A172 (cell line): Measurements from ENCODE around the gene ADAMTS1. TPM values are rescaled to one million over a fixed set of nuclear protein-coding genes. Genes with fewer than 3 reads are reported as not detected.
A peak's percentile ranks its signal among the peaks of the same experiment; 100 is the strongest.

Experiments used
- DNase-seq: peaks from one replicate; pipeline ENCODE4 v3.0.0-alpha.2; 2015; ENCODE audit warnings: low spot score
- total RNA-seq: library from RNA; depleted of rRNA; stranded (reverse); fragments of >200 nt; shearing (Covaris generic); gene quantifications from 2 replicates; pipeline ENCODE4 v1.2.3, GENCODE V29; 2014

Gene ADAMTS1
- total RNA-seq, 1 experiment from 2014 or later = 7.7 TPM

DNA sequence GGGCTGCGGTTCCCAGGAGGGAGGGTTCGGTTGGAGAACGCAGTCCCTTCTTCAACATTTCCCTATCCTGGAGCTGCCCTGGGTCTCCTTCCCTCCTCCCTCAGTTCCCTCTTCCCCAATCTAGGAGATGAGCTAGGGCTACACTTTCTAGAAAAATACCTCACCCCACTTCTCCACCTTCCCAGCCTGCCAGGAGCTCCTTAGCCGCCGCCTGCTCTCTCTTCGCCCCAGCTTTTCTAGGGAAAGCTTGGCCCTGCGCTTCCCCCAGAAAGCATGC is 488 bp upstream of the ADAMTS1 start:
- DNase-seq = no peak

DNA sequence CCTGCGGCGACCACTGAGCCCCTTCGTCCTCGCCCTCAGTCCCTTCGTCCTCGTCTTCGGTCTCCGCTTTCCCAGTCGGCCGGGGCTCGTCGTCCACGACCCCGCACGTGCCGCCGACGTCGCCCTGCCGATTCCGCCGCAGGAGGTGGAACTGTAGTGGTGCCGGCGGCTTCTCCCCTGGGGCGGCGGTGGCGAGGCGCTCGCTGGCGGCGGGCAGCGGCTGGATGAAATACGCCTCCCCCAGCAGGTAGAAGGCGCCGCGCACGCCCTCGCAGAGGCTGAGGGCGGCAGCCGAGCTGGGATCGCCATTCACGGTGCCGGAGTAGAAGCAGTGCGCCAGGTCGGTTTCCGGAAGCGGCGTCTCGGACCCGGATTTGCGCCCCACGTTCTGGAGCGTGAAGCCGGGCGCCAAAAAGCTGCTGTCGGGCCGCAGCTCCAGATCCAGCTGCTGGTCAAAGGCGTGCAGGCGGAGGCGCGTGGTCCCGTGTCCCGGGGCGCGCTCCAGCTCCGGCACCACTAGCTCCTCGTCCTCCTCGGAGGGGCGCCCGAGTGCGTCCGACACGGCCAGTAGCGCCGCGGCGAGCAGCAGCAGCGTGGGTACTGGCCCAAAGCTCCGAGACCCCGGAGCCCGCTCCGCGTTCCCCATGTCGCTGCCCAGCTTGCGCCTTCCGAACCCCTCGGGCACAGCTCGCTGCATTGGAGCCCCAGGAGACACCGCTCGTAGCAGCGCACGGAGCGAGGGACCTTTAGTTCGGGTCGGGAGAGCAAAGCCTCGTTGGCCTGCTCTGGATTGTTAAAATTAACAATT is 747 bp downstream of the ADAMTS1 start:
- no peak for DNase-seq

DNA sequence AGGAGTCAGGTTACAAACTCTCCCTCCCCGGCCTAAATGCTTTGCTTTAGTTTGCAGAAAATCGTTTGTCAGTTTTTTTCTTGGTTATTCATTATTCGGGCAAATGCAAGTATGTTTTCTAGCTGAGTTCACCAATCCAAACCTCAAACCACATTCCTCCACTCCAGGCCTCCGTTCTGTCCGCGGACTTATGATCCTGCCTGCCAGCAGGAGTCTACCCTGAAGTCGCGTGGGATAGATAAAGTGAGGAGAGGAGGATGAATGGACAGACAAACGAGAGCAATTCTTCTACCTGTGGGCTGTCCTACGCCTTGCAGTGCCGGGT is 1.3 kb downstream of the ADAMTS1 start:
- DNase-seq = no peak

DNA sequence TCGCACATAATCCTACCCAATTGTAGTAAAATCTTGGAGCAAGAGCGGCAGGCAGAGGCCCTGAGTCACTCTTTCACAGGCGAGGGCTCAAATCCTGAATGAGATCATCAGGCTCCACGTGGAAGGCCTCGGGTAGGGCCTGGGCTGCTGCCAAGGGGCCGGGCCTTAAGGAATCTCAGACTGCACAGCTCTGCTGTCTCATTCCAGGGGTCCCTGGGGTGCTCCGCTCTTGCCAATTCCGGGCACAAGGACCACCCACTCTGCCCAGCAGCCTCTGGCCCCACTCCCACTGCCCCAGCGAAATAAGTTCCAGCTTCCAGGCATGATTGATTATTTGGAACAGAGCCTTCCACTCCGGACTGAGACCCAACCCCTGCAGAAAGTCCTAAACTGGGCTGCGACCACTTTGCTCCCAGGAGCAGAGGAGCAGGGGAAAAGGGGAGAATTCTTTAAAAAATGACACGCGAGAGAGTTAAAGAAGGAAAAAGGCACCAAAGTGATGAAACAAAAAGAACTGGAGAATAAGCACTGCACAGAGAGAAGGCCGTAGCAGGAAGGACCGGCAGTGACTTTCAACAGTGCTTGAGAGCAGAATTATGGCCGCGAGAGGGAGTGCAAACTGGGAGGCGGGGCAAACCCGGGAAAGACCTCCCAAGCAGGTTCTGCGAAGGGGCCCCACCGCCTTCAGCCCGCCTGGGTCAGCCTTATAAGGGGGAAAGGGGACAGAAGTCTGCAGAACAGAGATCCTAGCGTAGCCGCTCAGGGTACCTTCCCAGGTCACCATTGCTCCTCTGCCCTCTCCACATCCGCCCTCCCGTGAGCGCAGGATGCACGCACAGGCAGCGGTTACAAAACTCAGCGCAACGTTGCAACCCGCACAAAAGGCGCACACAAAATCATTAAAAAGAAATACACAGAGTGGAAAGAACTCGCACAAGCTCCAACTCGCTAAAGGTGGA is 2.0 kb downstream of the ADAMTS1 start:
- peak; percentile 93 for DNase-seq

DNA sequence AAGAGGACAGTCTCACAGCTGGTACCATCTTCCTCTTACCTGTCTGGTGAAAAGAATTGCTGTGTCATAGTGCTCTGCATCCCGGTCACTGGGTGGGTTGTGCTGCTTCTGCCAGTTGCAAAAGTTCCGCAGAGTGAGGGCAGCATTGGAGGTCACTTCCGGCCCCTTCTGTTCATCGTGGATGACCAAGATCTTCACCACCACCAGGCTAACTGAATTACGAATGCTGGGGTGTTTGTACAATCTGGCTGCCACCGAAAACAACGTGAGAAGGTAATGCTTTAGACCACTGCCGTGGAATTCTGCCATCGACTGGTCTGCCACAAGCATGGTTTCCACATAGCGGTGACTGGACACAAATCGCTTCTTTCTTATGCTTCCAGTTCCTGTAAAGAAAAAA is 2.9 kb downstream of the ADAMTS1 start:
- peak; percentile 39 for DNase-seq

DNA sequence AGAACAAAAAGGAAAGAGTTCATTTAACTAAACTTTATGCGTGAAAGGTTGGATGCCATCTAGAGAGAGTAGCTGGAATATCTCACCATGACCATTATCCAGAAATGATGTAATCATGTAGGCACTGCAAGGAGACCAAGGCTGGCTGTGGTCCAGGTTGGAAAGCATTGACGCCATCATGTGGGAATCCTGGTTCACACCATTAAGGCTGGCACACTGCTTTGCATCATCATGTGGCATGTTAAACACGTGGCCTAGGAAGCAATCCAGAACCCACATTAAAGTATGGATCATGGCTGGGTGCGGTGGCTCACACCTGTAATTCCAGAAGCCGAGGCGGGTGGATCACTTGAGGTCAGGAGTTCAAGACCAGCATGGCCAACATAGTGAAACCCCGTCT is 4.3 kb downstream of the ADAMTS1 start:
- peak; percentile 82 for DNase-seq

DNA sequence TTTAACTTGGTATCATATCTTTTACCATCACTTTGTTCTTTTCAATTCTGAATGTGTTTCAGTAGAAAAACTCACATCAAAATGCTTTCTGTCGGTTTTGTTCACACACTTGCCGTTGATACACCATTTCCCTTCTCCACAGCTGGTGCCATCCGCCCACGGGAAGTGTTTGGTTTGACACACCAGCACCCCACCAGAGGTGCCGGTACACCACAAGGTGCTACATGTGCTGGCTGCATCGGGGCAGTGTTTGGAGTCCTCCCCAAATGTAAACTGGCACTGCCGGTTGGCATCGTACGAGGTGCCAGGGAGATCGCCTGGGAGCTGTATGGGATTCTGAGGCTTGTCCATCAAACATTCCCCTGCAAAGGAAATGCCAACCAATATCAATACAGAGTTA is 5.0 kb downstream of the ADAMTS1 start:
- DNase-seq = no peak

DNA sequence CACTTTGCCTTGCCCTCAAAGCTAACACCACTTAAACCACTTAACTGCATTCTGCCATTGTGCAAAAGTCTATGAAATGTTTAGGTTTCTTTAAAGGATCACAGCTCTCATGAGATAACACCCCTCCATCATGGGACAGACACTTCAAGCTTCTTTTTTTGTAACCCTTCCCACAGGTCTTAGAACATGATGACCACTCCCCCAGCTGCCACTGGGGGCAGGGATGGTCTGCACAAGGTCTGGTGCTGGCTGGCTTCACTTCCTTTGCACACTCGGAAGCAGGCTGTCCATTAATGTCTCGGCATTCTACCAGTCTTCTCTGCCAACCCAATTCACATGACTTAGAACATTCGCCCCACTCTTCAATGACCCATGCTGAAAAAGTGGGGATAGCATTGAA is 7.7 kb downstream of the ADAMTS1 start:
- DNase-seq = no peak

DNA sequence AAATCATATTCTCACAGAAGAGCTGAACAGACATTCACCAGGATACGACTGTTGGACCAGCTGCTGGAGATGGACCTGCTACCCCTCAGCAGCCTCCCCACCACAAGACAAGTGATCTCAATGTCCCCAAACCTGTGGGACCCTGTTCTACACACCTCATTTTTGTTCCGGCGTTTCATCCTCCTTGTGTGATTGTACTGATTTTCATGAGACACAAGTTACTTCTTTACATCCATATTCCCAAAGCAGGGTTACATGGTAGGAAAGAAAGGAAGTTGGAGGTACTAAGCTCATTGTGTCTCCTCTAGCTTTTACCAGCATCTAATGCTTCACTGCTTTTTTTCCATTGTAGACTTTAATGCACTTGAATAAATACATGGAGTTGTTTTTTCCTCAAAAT is 8.7 kb downstream of the ADAMTS1 start:
- DNase-seq = no peak

DNA sequence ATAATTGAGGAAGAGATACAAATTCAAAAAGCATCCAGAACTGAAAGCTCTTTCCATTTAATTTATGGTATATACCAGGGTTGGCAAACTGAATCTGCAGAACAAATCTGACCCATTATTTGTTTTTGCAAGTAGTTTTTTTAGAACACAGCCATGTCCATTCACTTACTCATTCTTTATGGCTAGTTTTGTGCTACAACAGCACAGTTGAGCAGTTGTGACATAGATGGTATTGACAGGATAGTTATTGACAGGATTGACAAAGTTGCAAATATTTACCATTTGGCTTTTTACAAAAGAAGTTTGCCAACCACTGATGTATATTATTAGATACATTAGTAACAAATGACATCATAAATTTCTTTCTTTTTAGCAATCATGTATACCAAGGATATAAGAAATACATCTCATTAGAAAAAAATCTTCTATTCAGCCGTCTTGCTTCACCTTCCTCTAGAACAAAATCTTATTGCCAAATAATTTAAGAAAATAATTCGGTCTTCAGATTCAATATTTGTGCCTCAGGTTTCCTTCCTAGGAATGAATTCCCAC is 9.4 kb downstream of the ADAMTS1 start:
- no peak for DNase-seq

DNA sequence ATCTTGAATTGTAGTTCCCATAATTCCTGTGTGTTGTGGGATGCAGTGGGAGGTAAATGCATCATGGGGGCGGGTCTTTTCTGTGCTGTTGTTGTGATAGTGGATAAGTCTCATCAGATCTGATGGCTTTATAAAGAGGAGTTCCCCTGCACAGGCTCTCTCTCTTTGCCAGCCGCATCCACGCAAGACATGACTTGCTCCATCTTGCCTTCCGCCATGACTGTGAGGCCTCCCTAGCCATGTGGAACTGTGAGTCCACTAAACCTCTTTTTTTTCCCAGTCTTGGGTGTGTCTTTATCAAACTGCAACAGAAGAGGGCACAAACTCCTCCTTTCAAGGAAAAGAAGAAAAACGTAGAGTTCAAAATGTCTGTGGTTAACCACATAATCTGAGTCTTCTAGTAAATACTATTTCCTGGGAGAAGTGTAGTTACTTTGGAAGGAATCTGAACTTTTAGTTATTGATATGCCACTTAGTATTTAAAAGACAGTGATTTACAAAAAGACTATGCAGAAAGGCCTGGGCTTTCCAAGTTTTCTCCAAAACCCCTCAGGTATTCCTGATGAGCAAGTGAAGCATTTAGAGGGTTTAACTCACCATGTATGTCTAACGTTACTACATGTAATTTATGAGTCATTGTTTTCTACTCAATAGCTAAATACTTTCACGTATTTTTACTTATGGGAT is 10.0 kb downstream of the ADAMTS1 start:
- peak; percentile 81 for DNase-seq

DNA sequence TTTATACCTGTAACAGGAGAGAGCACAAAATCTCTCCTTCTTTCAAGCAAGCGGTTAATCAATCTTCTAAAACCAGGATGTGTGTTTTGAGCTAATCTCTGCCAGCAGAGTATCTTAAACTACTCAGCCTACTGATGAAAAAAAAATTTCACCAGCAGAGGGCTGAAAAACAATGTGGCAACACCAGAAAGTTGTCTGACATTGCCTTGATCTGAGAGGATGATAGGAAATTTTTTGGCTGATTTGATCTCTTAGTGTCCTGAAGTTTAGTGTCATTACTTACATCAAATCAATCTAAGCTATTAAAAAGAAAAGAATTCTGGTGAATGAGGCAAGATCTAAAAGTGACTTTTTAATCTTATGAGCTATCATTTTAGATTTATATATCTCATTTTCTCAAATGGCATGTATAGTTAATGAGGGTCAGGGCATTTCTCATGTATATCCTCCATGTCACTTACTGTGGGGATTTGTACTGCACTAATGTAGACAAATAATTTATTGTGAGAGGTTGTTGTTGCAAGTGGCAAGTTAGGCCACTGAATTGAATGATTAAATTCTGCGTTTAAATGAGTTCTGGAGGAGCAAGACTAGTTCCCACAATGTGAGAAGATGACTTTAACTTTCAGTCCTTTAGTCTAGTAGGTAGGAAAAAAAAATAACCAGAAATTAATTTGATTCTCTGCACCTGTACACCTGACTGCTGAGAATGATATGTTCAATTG is 10.9 kb downstream of the ADAMTS1 start:
- no peak for DNase-seq

DNA sequence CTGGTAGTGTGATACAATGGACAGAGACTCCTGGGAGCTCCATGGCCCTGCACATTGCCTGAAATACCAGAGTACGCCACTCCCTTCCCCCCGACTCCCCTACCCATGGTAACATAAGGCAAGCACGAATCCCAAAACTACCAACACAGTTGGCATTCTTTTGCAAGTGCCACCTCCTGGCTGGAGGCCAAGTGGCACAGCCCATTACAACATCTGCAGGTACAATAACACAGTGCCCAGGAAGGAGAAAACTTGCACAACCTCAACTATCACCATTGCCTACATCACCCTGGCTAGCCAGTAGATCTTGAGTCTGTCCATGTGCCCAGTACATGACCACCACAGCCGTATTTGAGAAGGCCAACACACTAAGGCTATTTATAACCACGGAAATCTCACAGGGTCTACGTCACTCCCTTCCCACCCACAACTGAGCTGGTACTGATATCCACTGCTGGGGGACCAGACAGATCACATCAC is 11.7 kb downstream of the ADAMTS1 start:
- DNase-seq = no peak

DNA sequence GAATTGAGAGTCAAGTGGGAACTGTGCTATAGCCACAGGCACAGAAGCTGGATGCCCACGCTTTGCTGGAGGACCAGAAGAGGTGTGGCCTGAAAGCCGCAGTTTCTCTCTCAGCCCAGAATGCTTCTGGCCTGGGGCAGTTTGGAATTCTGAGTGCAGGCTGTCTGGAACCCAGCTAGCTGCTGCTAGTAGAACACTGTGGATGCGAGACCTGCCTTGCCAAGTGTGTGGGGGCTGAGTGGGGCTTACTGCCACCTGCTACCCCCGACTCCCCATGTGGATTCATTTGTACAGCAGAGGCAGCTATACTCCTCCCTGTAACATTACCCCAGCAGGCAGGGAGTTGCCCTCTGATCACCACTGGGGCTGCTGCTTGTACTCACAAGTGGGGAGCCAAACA is 12.2 kb downstream of the ADAMTS1 start:
- DNase-seq = no peak

DNA sequence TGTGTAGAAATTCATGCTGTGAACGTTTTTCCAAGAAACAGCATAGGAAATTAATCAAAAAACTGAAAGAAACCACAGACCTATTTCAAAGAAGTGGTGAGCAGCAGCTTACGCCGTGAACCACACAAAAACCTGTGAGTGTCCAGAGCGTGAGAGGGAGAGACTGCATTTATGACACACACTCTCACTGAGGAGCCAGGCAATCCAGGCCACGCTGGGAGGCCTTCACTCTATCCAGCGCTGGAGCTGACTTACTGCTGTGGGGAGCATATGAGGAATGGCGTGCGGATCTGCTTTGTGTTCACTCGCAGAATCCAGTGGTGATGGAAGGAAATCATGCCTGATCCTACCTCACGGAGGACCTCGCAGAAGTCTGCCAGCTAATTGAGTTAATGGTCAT is 12.7 kb downstream of the ADAMTS1 start:
- no peak for DNase-seq

DNA sequence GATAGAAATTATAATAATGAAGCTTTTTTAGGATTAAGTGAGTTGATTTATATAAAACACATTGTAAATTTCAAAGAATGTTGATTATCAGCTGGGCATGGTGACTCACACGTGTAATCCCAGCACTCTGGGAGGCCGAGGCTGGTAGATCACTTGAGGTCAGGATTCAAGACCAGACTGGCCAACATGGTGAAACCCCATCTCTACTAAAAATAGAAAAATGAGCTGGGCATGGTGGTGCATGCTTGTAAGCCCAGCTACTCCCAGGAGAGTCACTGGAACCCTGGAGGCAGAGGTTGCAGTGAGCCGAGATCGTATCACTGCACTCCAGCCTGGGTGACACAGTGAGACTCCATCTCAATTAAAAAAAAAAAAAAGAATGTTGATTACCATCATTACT is 18.4 kb downstream of the ADAMTS1 start:
- DNase-seq = peak; percentile 58

DNA sequence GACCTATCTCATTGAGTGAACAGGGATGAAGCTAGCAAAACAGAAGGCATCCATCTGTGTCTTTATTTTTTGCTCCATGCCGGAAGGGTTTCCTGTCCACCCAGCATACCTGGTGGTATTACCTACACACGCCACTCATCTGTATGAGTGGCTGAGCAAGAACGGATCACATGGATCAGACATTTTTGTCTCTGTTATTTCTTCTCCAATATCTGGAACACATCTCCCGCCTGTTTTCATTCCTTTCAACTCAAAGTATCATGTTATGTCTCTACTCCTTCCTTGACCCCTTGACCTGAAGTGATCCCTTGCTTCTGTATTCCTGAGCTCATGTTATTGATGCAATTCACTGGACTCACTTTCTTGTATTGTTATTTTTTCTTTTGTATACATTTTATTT is 24.7 kb downstream of the ADAMTS1 start:
- DNase-seq = no peak

DNA sequence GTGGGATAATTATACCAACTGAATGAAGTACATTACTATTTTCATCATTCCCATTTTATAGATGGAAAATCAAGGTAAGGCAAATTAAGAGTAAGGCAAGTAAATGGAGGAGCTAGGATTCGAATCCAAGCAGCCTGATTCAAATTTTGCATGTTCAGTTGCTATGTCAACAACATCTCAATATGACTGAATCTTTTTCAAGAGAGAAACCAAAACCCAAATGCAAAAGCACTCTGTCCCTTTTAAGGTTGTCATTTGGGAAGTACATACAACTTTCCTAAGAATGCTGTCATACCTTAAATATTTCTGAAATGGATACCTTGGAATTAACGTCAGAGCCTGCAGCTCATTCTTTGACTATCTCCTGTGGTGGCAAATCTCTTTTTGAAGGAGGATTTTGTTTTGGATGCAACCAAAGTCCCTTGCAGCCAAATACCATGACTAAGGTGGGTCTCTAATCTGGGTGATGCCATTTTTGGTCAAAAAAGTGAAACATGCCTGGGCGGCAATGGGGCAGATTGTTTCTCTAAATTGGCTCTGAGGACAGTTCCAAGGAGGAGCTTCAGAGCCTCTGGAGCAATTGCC is 25.4 kb downstream of the ADAMTS1 start:
- DNase-seq = no peak

DNA sequence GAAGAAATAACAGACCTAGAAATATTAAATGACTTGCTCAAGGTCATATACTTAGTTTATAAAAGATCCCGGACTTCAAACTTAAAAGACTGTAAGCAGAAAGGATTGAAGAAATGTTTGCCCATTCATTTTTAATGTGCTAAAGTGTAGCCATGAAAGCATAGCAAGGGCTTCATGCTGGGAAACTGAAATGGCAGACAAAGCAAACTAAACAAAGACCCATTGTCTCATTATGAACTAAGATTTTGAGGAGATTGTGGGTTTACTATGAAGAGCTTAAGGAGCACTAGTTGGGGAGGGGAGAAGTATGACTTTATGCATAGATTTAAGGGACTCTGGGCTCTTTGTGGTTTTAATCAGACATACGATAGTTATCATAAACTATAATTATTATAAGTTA is 26.3 kb downstream of the ADAMTS1 start:
- DNase-seq = no peak

DNA sequence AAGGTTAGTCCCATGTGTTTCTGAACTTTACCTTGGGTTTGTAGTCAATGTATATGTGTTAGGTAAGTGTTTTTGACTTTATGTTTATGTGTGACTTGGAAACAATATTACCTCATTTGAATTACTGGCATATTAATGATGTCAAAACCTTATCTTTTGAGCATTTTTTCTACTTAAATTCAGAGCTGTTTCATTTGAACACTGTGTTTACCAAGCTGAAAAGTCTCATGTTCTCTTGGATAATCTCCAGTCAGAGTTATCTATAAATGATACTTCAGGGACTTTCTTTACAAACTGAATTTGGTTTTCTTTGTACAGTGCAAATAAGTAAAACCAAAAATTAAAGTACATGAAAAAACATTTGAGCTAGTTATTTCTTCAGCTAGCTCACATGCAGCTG is 30.0 kb downstream of the ADAMTS1 start:
- DNase-seq = no peak

DNA sequence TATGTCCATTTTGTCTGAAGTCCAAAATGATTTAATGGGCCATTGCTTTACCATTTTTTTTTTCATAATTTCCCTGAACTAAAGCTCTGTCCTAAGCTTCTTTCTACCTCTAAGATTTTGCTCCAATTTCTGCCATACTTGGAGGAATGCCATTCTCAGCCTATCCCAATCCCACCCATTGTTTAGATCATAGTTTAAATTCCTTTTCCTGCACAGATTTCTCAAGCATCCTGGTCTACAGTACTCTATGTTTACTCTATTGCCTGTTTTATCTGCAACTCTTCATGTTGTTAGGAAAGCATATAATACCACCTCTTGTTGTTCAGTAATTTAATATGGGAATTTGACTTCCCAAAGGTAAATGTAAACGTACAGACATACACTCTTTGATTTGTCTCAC is 30.8 kb downstream of the ADAMTS1 start:
- DNase-seq = no peak
